Measurements from ENCODE around the gene LGALS7B. TPM values are rescaled to one million over a fixed set of nuclear protein-coding genes. Genes with fewer than 3 reads are reported as not detected.
"Not testable (repeated sequence)": the region's sequence is repeated elsewhere in the genome, so short reads cannot be mapped to it uniquely, and the experiment has no call there.

The LGALS7B gene
- total RNA-seq, 1 donor from 2014 or later, result not detected

DNA sequence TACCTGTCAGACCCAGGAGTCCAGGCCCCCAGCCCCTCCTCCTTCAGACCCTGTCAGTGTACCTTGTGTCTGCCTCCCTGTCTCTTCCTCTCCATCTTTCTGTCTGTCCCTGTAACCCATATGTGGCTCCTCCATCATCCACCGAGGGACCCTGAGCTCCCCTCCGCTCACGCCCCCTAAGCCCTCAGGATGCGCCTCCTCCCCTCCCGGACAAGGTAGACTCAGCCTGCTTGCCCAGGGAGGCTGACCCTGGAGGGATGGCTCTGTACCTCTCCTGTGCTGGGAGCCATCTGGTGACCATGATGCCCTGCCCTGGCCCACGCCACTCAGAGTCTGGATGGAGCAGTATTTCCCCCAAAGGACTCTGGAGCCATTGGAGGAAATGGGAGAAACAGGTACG lies 43.7 kb upstream of the LGALS7B start:
- ChIA-PET POLR2A (no interaction called here), CTCF (no interaction called here)
- Mint-ChIP-seq H3K4me3 (no peak overlapping the region), H3K27ac (no peak overlapping the region), H3K36me3 (ENCODE audit: low read depth) (no peaks in the 10 kb centered on the region), H3K4me1 (no peaks in the 10 kb centered on the region), H3K27me3 (peaks cover under 1% of the 10 kb centered on the region), H3K9me3 (no peaks in the 10 kb centered on the region)
- intact Hi-C loops (cut with micrococcal nuclease), result no loop called here
- DNase-seq, result no peak
- no peak for TF ChIP-seq CTCF (IDR thresholded peaks at IDR 0.05)
- ATAC-seq (ENCODE audit: low read depth), result no peak

GRCh38 chr19:38753783-38754182 lies 35.2 kb upstream of the LGALS7B start:
- CTCF ChIA-PET; H3K27ac Mint-ChIP-seq; H3K36me3 Mint-ChIP-seq (ENCODE audit: low read depth); H3K9me3 Mint-ChIP-seq; DNase-seq; POLR2A ChIA-PET; intact Hi-C loops (cut with micrococcal nuclease); H3K4me1 Mint-ChIP-seq; H3K27me3 Mint-ChIP-seq; ATAC-seq (ENCODE audit: low read depth); H3K4me3 Mint-ChIP-seq: not testable (repeated sequence)

- CTCF ChIA-PET; DNase-seq; H3K36me3 Mint-ChIP-seq (ENCODE audit: low read depth); H3K27ac Mint-ChIP-seq; H3K4me1 Mint-ChIP-seq; ATAC-seq (ENCODE audit: low read depth); H3K9me3 Mint-ChIP-seq; H3K27me3 Mint-ChIP-seq; intact Hi-C loops (cut with micrococcal nuclease); H3K4me3 Mint-ChIP-seq; POLR2A ChIA-PET: not testable (repeated sequence)
These were observed 34.8 kb upstream of the LGALS7B start for GRCh38 chr19:38754196-38754595.

GRCh38 chr19:38759590-38760003 lies 29.4 kb upstream of the LGALS7B start:
- CTCF ChIA-PET, result no interaction called here
- H3K36me3 Mint-ChIP-seq (ENCODE audit: low read depth), result no peaks in the 10 kb centered on the region
- H3K27ac Mint-ChIP-seq, result no peak overlapping the region
- ATAC-seq (ENCODE audit: low read depth), result no peak
- POLR2A ChIA-PET, result interaction anchor here (1.5 kb wide), 1 partner anchor 15 kb away, joined by 3 read pairs; no protein-coding TSS in a partner anchor
- intact Hi-C loops (cut with micrococcal nuclease), result no loop called here
- H3K4me3 Mint-ChIP-seq, result no peak overlapping the region
- H3K4me1 Mint-ChIP-seq, result peaks cover 8% of the 10 kb centered on the region
- DNase-seq, result no peak
- peaks cover 2% of the 10 kb centered on the region for H3K27me3 Mint-ChIP-seq
- no peak for TF ChIP-seq CTCF (IDR thresholded peaks at IDR 0.05)
- H3K9me3 Mint-ChIP-seq, result peaks cover 3% of the 10 kb centered on the region

DNA sequence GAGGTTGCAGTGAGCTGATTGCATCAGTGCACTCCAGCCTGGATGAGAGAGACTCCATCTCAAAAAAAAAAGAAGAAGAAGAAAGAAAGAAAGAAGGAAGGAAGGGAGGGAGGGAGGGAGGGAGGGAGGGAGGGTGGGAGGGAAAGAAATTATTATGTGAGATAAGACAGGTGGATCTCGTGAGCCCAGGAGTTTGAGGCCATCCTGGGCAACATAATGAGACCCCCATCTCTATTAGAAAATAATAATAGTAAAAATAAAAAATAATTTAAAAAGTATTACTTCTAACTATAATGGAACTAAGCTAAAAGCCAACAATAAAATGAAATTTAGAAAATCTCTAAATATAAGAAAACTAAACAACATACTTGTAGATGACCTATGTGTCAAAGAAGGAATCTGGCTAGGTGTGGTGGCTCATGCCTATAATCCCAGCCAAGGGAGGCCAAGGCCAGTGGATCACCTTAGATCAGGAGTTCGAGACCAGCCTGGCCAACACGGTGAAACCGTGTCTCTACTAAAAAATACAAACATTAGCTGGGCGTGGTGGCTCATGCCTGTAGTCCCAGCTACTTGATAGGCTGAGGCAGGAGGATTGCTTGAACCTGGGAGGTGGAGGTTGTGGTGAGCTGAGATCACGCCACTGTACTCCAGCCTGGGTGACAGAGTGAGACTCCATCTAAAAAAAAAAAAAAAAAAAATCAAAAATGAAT lies 28.0 kb upstream of the LGALS7B start:
- H3K27me3 Mint-ChIP-seq; H3K4me1 Mint-ChIP-seq; H3K27ac Mint-ChIP-seq; H3K4me3 Mint-ChIP-seq; DNase-seq; H3K36me3 Mint-ChIP-seq (ENCODE audit: low read depth); ATAC-seq (ENCODE audit: low read depth); H3K9me3 Mint-ChIP-seq; intact Hi-C loops (cut with micrococcal nuclease): not testable (repeated sequence)
- POLR2A ChIA-PET, result interaction anchor here (0.6 to 1.5 kb wide), 5 partner anchors 14 to 350 kb away, joined by 3 to 6 read pairs (median 3); no protein-coding TSS in a partner anchor
- CTCF ChIA-PET, result interaction anchor here (0.9 to 1.2 kb wide), 2 partner anchors 9 to 169 kb away, joined by 3 read pairs; partner anchors contain the start of genes MRPS12 and SARS2

- H3K36me3 Mint-ChIP-seq (ENCODE audit: low read depth); DNase-seq; intact Hi-C loops (cut with micrococcal nuclease); ATAC-seq (ENCODE audit: low read depth); H3K4me1 Mint-ChIP-seq; H3K27ac Mint-ChIP-seq; H3K9me3 Mint-ChIP-seq; H3K27me3 Mint-ChIP-seq; H3K4me3 Mint-ChIP-seq: not testable (repeated sequence)
- CTCF ChIA-PET, result interaction anchor here (0.9 to 1.2 kb wide), 2 partner anchors 8 to 168 kb away, joined by 3 read pairs; partner anchors contain the start of genes MRPS12 and SARS2
- POLR2A ChIA-PET, result interaction anchor here (0.6 to 0.7 kb wide), 2 partner anchors 145 to 349 kb away, joined by 3 to 4 read pairs; no protein-coding TSS in a partner anchor
These were observed 27.1 kb upstream of the LGALS7B start for GRCh38 chr19:38761884-38762389.

DNA sequence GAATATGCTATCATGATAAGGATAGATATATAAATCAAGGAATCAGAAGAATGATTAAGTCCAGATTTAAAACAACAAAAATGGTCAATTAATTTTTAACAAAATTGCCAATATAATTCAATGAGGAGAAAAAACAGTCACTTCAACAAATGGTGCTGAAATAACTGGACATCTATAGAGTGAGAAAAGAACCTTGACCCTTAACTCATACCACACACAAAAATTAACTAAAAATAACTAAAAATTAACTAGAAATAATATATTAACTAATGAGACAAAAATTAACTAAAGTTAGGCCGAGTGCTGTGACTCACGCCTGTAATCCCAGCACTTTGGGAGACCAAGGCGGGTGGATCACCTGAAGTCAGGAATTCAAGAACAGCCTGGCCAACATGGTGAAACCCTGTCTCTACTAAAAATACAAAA lies 25.2 kb upstream of the LGALS7B start:
- TF ChIP-seq CTCF (IDR thresholded peaks at IDR 0.05), result no peak
- ChIA-PET POLR2A (no interaction called here), CTCF (no interaction called here)
- no peaks in the 10 kb centered on the region for H3K36me3 Mint-ChIP-seq (ENCODE audit: low read depth)
- H3K4me1 Mint-ChIP-seq, result peaks cover 11% of the 10 kb centered on the region
- H3K27me3 Mint-ChIP-seq, result no peaks in the 10 kb centered on the region
- ATAC-seq (ENCODE audit: low read depth), result no peak
- DNase-seq, result no peak
- no peak overlapping the region for H3K27ac Mint-ChIP-seq
- no peaks in the 10 kb centered on the region for H3K9me3 Mint-ChIP-seq
- intact Hi-C loops (cut with micrococcal nuclease), result no loop called here
- no peak overlapping the region for H3K4me3 Mint-ChIP-seq

All from activated B cell treated with CpG ODN at 0.5 μM for 24 hours (primary cell).